ENCODE measurements around the gene SPRYD3.

DNA sequence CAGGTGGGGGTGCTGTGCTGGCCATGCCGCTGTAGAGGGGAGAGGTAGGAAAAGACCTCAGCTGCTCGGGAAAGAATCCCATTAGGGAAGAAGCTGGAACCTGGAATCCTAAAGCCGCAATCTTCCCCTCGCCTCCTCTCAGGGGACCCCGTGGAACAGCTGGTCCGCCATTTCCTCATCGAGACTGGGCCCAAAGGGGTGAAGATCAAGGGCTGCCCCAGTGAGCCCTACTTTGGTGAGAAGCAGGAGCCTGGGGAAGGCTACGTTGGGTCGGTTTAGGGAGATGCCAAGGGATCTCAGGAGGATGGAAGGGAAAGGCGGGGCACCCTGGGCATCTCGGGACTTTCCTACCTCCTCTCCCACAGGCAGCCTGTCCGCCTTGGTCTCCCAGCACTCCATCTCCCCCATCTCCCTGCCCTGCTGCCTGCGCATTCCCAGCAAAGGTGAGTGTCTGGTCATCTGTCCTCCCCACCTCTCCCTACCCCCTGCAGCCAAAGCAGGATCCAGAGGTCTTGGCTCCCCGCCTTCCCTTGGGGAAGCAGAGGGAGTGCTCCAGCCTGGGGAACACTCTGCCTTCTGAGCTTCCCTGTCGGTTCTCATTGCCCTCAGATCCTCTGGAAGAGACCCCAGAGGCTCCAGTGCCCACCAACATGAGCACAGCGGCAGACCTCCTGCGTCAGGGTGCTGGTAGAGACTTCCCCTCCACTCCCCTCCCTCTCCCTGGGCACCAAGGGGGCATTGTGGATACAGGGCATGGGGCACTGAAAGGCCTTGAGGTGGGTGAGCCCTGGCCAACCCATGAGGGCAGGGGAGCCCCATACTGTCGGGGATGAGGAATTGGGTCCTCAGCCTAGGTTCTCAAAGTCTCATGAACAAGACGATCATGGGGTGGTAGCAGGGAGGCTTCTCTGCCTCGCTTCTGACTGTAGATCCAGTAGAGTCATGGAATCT is 16.9 kb downstream of the SPRYD3 start:
- TF ChIP-seq, protein P1, sequence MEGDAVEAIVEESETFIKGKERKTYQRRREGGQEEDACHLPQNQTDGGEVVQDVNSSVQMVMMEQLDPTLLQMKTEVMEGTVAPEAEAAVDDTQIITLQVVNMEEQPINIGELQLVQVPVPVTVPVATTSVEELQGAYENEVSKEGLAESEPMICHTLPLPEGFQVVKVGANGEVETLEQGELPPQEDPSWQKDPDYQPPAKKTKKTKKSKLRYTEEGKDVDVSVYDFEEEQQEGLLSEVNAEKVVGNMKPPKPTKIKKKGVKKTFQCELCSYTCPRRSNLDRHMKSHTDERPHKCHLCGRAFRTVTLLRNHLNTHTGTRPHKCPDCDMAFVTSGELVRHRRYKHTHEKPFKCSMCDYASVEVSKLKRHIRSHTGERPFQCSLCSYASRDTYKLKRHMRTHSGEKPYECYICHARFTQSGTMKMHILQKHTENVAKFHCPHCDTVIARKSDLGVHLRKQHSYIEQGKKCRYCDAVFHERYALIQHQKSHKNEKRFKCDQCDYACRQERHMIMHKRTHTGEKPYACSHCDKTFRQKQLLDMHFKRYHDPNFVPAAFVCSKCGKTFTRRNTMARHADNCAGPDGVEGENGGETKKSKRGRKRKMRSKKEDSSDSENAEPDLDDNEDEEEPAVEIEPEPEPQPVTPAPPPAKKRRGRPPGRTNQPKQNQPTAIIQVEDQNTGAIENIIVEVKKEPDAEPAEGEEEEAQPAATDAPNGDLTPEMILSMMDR (IDR thresholded peaks at IDR 0.05): no peak
- no peak for TF ChIP-seq EP300 (IDR thresholded peaks at IDR 0.05; ENCODE audit: low read depth)

All from transverse colon (tissue), 3 donors.